Measurements from ENCODE around the gene ETS1.

The ETS1 gene

GRCh38 chr11:128434411-128434810 lies 152.9 kb downstream of the ETS1 start:
- no peak for TF ChIP-seq ZBTB7A (IDR thresholded peaks at IDR 0.05; ENCODE audit: low read depth)
- TF ChIP-seq YY1 (IDR thresholded peaks at IDR 0.05; ENCODE audit: low read depth): no peak
- TF ChIP-seq, protein P1, sequence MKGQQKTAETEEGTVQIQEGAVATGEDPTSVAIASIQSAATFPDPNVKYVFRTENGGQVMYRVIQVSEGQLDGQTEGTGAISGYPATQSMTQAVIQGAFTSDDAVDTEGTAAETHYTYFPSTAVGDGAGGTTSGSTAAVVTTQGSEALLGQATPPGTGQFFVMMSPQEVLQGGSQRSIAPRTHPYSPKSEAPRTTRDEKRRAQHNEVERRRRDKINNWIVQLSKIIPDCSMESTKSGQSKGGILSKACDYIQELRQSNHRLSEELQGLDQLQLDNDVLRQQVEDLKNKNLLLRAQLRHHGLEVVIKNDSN (IDR thresholded peaks at IDR 0.05): no peak
- TF ChIP-seq, protein P2, sequence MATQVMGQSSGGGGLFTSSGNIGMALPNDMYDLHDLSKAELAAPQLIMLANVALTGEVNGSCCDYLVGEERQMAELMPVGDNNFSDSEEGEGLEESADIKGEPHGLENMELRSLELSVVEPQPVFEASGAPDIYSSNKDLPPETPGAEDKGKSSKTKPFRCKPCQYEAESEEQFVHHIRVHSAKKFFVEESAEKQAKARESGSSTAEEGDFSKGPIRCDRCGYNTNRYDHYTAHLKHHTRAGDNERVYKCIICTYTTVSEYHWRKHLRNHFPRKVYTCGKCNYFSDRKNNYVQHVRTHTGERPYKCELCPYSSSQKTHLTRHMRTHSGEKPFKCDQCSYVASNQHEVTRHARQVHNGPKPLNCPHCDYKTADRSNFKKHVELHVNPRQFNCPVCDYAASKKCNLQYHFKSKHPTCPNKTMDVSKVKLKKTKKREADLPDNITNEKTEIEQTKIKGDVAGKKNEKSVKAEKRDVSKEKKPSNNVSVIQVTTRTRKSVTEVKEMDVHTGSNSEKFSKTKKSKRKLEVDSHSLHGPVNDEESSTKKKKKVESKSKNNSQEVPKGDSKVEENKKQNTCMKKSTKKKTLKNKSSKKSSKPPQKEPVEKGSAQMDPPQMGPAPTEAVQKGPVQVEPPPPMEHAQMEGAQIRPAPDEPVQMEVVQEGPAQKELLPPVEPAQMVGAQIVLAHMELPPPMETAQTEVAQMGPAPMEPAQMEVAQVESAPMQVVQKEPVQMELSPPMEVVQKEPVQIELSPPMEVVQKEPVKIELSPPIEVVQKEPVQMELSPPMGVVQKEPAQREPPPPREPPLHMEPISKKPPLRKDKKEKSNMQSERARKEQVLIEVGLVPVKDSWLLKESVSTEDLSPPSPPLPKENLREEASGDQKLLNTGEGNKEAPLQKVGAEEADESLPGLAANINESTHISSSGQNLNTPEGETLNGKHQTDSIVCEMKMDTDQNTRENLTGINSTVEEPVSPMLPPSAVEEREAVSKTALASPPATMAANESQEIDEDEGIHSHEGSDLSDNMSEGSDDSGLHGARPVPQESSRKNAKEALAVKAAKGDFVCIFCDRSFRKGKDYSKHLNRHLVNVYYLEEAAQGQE (IDR thresholded peaks at IDR 0.05; ENCODE audit: low read depth): no peak
- no peak for TF ChIP-seq FOXM1 (IDR thresholded peaks at IDR 0.05; ENCODE audit: borderline replicate concordance, low read depth)
- TF ChIP-seq TAF1 (IDR thresholded peaks at IDR 0.05; ENCODE audit: low read depth): no peak
- no peak for TF ChIP-seq CREB1 (IDR thresholded peaks at IDR 0.05; ENCODE audit: low read depth)

- no peak for TF ChIP-seq EGR1 (IDR thresholded peaks at IDR 0.05)
These were observed 154.4 kb downstream of the ETS1 start for GRCh38 chr11:128432926-128433325.

DNA sequence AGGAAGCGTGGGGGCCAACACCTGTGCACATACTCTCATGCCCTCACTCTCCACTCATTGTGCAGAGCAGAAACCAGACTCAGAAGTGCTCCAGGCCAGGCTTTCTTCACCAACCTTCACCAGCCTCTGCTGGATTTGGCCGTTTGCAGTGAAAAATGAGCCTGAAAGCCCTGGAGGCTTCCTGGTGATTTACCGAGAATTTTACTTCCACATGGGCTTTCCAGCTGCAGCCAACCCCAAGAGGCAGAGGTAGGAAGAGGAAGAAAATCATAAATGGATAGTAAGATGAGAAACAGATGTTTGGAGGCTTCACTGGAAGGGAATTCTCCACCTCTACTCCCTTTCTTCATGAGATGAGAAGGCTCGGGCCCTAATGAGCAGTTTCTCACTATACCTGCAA lies 155.4 kb downstream of the ETS1 start:
- TF ChIP-seq MAX (IDR thresholded peaks at IDR 0.05) (no peak), TEAD4 (IDR thresholded peaks at IDR 0.05) (no peak), FOXM1 (IDR thresholded peaks at IDR 0.05; ENCODE audit: borderline replicate concordance, low read depth) (no peak), ZBTB7A (IDR thresholded peaks at IDR 0.05; ENCODE audit: low read depth) (no peak), YY1 (IDR thresholded peaks at IDR 0.05; ENCODE audit: low read depth) (no peak), CEBPB (IDR thresholded peaks at IDR 0.05) (no peak), EGR1 (IDR thresholded peaks at IDR 0.05) (no peak), TCF12 (IDR thresholded peaks at IDR 0.05; ENCODE audit: low read depth) (no peak), RAD21 (IDR thresholded peaks at IDR 0.05; ENCODE audit: low read depth) (no peak), TAF1 (IDR thresholded peaks at IDR 0.05; ENCODE audit: low read depth) (no peak), EP300 (IDR thresholded peaks at IDR 0.05; ENCODE audit: borderline replicate concordance) (no peak), NFIC (IDR thresholded peaks at IDR 0.05) (no peak), CREB1 (IDR thresholded peaks at IDR 0.05; ENCODE audit: low read depth) (no peak)
- TF ChIP-seq, protein P1 (IDR thresholded peaks at IDR 0.05): no peak
- TF ChIP-seq, protein P2 (IDR thresholded peaks at IDR 0.05; ENCODE audit: low read depth): no peak

DNA sequence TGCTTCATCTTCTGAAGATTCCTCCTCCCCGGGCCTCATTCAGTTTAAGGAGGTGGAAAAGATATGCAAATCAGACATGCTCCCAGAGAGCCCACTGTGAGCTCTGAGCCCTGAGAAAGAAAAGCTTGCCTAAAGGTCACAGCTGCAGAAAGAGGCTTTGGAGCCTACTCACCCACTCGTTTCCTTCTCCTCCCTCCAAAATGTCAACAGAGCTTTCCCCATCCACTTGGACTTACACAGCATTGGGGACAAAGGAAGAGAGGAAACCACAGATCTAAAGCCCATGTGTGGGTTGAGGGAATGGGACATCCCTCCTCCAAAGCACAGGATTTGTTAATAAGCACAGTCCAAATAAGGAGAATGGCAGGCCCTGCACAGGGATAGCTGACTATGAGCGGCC lies 158.4 kb downstream of the ETS1 start:
- TF ChIP-seq, protein P2 (IDR thresholded peaks at IDR 0.05; ENCODE audit: low read depth): no peak
- TF ChIP-seq NFIC (IDR thresholded peaks at IDR 0.05): no peak

GRCh38 chr11:128424851-128425285 lies 162.5 kb downstream of the ETS1 start:
- TF ChIP-seq FOXM1 (IDR thresholded peaks at IDR 0.05; ENCODE audit: borderline replicate concordance, low read depth): no peak
- no peak for TF ChIP-seq TCF12 (IDR thresholded peaks at IDR 0.05; ENCODE audit: low read depth)
- no peak for TF ChIP-seq YY1 (IDR thresholded peaks at IDR 0.05; ENCODE audit: low read depth)
- no peak for TF ChIP-seq TAF1 (IDR thresholded peaks at IDR 0.05; ENCODE audit: low read depth)
- no peak for TF ChIP-seq EP300 (IDR thresholded peaks at IDR 0.05; ENCODE audit: borderline replicate concordance)
- TF ChIP-seq, protein P2 (IDR thresholded peaks at IDR 0.05; ENCODE audit: low read depth): no peak
- no peak for TF ChIP-seq RAD21 (IDR thresholded peaks at IDR 0.05; ENCODE audit: low read depth)
- TF ChIP-seq NFIC (IDR thresholded peaks at IDR 0.05): no peak
- no peak for TF ChIP-seq EGR1 (IDR thresholded peaks at IDR 0.05)

All from Ishikawa (cell line).